Cerebellar nuclear complex (tissue), 1 donor: ENCODE data around the gene PHLPP1.

ENCODE experiments used
- DNase-seq, 2 experiments: peaks; one replicate each; lab custom pipeline; 2025; lab: John Stamatoyannopoulos, UW

Gene PHLPP1

DNA sequence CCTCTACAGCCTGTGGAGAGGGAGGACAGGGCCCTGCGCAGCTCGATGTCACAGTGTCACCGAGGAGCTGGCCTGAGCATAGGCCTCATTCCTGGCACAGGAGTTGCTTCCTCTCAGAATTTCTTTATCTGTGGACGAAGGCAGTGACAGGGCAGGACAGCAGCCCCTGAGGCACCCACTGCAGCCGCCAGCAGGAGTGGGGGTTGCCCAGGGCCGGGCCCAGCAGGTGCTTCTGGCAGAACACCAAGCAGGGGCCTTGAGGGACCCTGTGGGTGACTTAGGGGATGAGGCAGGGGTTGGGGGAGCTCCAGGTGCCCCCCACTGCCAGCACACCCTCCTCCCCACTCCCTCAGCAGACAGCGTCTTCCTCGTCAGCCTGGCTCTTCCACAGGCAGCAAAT is 290.0 kb downstream of the PHLPP1 start:
- no peak for DNase-seq

DNA sequence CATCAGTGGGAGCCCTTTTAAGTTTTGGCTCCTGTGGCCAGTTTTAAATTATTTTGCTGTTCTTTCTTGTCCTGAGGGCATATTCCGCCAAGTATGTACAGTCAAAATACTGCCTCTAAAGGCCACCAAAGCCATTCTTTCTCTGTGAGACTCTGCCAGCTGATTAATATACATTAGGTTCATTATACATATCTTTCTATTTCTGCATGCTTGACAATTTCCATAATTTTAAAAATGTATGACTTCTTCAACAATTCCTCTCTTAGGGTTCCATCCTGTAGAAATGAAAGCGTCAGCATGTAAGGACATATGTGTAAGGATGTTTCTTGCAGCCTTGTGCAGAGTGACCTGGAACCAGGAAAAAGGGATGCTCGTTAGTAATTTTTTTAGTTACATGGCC is 291.9 kb downstream of the PHLPP1 start:
- no peak for DNase-seq

DNA sequence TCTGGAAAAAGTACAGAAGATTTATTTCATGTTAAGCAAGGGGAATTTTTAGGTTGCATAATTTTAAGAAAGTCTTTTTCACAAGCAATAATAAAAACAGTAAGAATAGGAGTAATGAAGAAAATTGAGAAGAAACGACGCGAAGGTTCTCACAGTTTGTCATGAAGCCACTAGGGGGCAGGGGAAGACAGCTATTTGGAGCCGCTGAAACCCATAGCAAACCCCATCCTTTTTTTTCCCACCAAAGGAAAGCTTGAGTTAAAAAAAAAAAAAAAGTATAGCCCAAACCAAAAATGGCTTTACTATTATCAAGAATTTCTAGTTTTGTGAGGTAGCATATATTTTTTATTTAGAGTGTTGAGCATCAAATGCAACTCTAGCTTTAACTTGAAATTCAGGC is 300.9 kb downstream of the PHLPP1 start:
- no peak for DNase-seq

DNA sequence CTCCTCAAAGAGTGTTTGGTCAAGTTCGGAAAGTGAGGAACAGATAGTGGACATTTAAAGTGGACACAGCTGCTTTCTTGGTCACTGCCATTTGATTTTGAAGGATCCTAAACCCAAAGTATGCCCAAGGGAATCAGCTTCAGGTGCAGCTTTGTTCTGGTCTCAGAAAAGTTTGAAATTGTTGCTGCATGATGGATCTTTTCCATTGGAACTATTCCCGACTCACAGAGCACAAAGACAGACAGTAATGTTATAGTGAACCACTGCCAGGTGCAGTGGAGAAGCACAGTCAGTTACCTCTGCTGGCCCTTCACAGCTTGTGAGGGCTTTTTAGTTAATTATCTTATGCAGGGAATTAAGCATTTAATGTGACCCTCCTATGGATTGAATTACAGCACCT is 301.7 kb downstream of the PHLPP1 start:
- no peak for DNase-seq

DNA sequence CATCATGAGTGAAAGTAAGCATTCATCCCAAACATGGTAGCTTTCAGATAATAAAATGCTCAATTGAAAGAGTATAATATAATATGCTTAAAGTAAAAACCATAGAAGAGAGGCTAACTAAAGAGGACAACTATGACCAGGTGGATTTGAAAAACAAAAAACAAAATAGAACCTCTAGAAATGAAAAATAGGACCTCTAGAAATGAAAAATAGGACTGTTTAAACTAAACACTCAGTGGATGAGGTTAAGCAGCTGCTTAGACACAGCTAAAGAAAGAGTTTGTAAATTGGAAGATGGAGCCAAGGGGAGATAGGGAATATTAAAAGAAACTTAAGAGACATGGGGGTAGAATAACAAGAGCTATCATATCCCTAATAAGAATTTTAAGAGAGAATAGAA is 302.6 kb downstream of the PHLPP1 start:
- DNase-seq = no peak

DNA sequence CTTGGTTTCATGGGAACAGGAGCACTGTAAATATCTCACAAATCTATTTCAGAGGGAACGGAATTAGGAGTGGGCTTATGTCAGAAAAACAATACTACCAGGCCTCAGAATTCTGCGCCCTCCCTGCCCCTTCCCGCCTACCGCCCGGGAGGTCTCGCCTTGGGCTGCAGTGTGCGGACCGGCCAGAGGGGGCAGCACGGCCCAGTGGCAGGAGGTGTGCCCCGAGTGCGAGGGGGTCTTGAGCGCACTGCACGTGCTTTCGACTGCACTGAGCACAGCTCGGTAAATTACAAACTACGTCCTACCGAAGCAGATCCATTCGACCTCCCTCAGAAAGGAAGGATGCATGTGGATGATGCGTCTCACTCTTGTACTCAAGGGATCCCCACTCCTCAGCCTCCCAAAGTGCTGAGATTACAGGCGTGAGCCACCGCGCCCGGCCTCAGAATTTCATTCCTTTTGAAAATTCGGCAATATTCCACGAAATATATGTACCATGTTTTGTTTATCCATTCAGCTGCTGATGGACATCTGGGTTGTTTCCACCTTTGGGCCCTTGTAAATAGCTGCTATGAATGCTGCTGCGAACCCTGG is 307.2 kb downstream of the PHLPP1 start:
- DNase-seq = no peak

DNA sequence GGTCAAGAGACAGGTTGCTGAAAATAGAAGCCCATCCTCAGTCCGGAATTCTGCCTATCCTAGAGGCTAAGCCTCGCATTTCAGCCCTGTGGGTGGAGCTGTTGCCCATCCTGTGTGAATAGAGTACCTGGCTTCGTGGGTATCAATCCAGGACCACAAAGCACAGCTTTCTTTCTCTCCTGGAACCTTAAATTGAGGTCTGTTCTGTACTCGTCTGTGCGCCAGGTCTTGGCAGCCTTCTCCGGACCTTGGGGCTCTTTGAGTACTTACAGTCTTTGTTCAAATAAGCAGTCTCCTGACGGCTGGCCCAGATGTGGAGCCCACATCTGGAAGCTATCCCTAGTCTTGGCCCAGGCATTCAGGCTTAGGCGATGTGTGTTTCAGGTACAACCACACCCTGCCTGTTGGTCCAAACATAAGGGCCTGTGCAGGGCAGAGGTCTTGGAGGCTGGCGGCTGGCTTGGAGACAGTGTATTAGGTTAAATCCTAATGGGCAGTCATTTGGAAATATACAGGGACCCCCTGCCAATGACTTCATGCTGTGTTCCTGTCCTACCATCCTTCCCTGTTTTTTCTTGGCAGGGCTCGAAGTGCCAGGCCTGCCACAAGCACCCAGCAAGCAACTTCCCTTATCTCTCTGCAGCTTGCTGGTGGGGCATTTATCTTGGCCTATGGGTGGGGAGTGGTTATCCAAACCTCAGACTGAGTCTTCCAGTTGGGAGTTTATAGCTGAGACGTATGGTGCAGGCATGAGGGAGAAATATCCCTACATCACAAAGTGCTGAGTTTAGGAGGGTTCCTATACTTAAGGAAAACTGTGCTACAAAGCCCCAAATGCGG is 310.1 kb downstream of the PHLPP1 start:
- DNase-seq = no peak

DNA sequence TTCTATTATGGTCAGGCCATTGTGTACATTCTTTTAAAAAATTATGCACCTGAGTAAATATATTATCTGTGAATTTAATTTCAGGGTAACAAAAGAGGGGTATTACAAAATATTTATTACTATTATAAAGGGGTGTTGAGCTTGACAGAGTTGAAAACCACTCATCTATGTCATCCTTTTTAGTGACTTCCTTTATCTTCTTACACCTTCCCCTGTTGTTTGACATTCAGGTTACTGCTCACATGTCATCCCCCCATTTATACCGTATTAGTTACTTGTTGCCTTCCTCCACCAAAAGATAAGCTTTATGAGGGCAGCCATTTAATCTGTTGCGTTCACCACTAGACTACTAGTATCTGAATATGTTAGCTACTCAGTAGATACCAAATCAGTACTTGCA is 313.0 kb downstream of the PHLPP1 start:
- no peak for DNase-seq
